Panc1 (cell line): ENCODE data around the gene TLE7.

ENCODE experiments used
- CTCF ChIP-seq: fragments of 450-650 bp; IDR thresholded peaks from 2 replicates; pipeline ENCODE4 v1.5.1; 2017; ENCODE audit warnings: mild to moderate bottlenecking
- POLR2AphosphoS5 ChIP-seq: IDR thresholded peaks from 2 replicates; pipeline ENCODE4 v1.6.1; 2012; ENCODE audit warnings: mild to moderate bottlenecking, low read depth, low read length, moderate library complexity

GRCh38 chr16:71402674-71403073, 39.2 kb downstream of the TLE7 start:
- no peak for TF ChIP-seq CTCF
- TF ChIP-seq POLR2AphosphoS5, result no peak
